ENCODE data around the gene GREB1.

DNA sequence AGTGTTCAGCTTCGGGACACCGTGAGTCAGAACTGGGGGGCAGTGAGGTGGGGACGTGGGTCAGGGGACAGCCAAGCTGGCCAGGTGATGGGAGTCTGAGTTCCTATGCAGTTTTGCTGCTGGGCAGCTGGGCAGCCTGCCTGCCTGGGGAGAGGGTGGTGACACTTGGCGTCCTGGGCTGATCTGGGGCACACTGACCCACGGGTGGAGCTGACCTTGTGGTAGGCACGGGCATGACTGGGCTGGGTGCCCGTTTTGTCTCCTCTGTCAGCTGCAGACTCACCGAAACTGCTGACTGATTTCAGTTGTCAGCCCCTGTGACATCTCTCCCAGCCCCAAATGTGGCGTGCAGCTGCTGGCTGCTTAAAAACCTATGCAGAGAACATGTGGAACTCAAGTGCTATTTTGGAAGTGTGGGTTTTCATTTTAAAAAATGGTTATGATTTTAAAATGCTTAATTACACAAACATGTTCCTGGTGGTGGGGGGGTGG lies 35.3 kb upstream of the GREB1 start:
- TF ChIP-seq, protein P1, sequence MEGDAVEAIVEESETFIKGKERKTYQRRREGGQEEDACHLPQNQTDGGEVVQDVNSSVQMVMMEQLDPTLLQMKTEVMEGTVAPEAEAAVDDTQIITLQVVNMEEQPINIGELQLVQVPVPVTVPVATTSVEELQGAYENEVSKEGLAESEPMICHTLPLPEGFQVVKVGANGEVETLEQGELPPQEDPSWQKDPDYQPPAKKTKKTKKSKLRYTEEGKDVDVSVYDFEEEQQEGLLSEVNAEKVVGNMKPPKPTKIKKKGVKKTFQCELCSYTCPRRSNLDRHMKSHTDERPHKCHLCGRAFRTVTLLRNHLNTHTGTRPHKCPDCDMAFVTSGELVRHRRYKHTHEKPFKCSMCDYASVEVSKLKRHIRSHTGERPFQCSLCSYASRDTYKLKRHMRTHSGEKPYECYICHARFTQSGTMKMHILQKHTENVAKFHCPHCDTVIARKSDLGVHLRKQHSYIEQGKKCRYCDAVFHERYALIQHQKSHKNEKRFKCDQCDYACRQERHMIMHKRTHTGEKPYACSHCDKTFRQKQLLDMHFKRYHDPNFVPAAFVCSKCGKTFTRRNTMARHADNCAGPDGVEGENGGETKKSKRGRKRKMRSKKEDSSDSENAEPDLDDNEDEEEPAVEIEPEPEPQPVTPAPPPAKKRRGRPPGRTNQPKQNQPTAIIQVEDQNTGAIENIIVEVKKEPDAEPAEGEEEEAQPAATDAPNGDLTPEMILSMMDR (IDR thresholded peaks at IDR 0.05), result no peak
- TF ChIP-seq EP300 (IDR thresholded peaks at IDR 0.05; ENCODE audit: low read depth) (no peak), POLR2A (IDR thresholded peaks at IDR 0.05) (no peak), POLR2AphosphoS5 (IDR thresholded peaks at IDR 0.05) (no peak)
